HCT116 (cell line): ENCODE data around the gene MYADML2. TPM values are rescaled to one million over a fixed set of nuclear protein-coding genes. Genes with fewer than 3 reads are reported as not detected.
A peak's percentile ranks its signal among the peaks of the same experiment; 100 is the strongest.
"Not testable (repeated sequence)": the region's sequence is repeated elsewhere in the genome, so short reads cannot be mapped to it uniquely, and the experiment has no call there.

Source experiments
- ATAC-seq: fragments of 200-7000 bp; cut with Tn5 transposase; 2 replicates; pipeline ENCODE4 v1.9.1; 2020; ENCODE audit warnings: mild to moderate bottlenecking, moderate library complexity
- BruUV-seq: library from RNA; stranded (reverse); fragments of 400-500 nt; replicated peaks from 2 replicates; lab custom pipeline; 2021; lab: Mats Ljungman, UMichigan
- CTCF ChIA-PET: fragments of 300-600 bp; sonication (Branson Sonifier 250); formaldehyde crosslinking; loops from one replicate; lab custom pipeline; 2021; ENCODE audit warnings: antibody characterized with exemption; lab: Charles Lee
- POLR2A ChIA-PET: fragments of 300-600, 350-600 bp; sonication (Branson Sonifier 250); formaldehyde crosslinking; loops from one replicate; lab custom pipeline; 2021; ENCODE audit warnings: antibody characterized with exemption; lab: Charles Lee
- RAD21 ChIA-PET, 2 experiments: fragments of 300-600 bp; sonication (Branson Sonifier 250); formaldehyde crosslinking; loops; one replicate each; lab custom pipeline; 2023; ENCODE audit warnings: low total read pairs in 2 of 2; ENCODE audit not compliant: uncharacterized antibody in 2 of 2, unreplicated experiment in 2 of 2, low non-redundant PET in 1 of 2; lab: Charles Lee
- DNase-seq: peaks from one replicate; pipeline ENCODE4 v3.0.0-alpha.2; 2010; ENCODE audit warnings: low read depth, low spot score
- H2AFZ ChIP-seq: fragments of 200-600 bp; shearing (Covaris generic), sonication (generic); 2 replicates; pipeline ENCODE4 v1.6.1; 2017; ENCODE audit warnings: low read depth, mixed run types, mixed read lengths, antibody characterized with exemption, low read length; ENCODE audit not compliant: poor library complexity, severe bottlenecking
- H3K27ac ChIP-seq: 2 replicates; pipeline ENCODE4 v1.5.1; 2012; ENCODE audit warnings: low read depth, low read length
- H3K27me3 ChIP-seq: fragments of 200-600 bp; sonication (generic); 2 replicates; pipeline ENCODE4 v1.6.1; 2016; ENCODE audit warnings: mixed run types, low read length, mixed read lengths; ENCODE audit not compliant: insufficient read depth
- H3K36me3 ChIP-seq, 2 experiments: fragments of 200-500 bp in 1 of 2; fragments of 200-600 bp in 1 of 2; sonication (Bioruptor generic) in 1 of 2; sonication (generic) in 1 of 2; 2 replicates each; pipeline versions ENCODE4 v1.5.1 to v1.6.1; 2014 to 2016; ENCODE audit warnings: low read length in 2 of 2, inconsistent platforms in 1 of 2, mixed read lengths in 1 of 2, mixed run types in 1 of 2; ENCODE audit not compliant: insufficient read depth in 2 of 2, control insufficient read depth in 1 of 2
- H3K4me1 ChIP-seq, 2 experiments: fragments of 200-600 bp in 1 of 2; sonication (generic) in 1 of 2; 2 replicates each; pipeline versions ENCODE4 v1.5.1 to v1.6.1; 2012 to 2017; ENCODE audit warnings: low read length in 2 of 2, inconsistent platforms in 1 of 2, mild to moderate bottlenecking in 1 of 2, mixed read lengths in 1 of 2, mixed run types in 1 of 2, moderate library complexity in 1 of 2; ENCODE audit not compliant: insufficient read depth in 2 of 2, control insufficient read depth in 1 of 2
- H3K4me2 ChIP-seq: fragments of 200-600 bp; sonication (generic); 2 replicates; pipeline ENCODE4 v1.6.1; 2017; ENCODE audit warnings: mixed run types, low read length, mixed read lengths
- H3K4me3 ChIP-seq, 2 experiments: fragments of 200-600 bp in 1 of 2; sonication (generic) in 1 of 2; replicated peaks in 1 of 2; 2 replicates each; pipeline ENCODE4 v1.5.1; 2011 to 2016; ENCODE audit warnings: low read length in 2 of 2, control low read depth in 1 of 2, low read depth in 1 of 2, mild to moderate bottlenecking in 1 of 2, mixed read lengths in 1 of 2, mixed run types in 1 of 2
- H3K79me2 ChIP-seq: fragments of 200-600 bp; sonication (generic); 2 replicates; pipeline ENCODE4 v1.6.1; 2017; ENCODE audit warnings: mild to moderate bottlenecking, mixed run types, low read length, moderate library complexity, mixed read lengths; ENCODE audit not compliant: insufficient read depth
- H3K9ac ChIP-seq: fragments of 200-600 bp; sonication (generic); 2 replicates; pipeline ENCODE4 v1.6.1; 2016; ENCODE audit warnings: low read length, mixed read lengths
- H3K9me2 ChIP-seq: fragments of 200-600 bp; sonication (generic), shearing (Covaris generic); 2 replicates; pipeline ENCODE4 v1.6.1; 2017; ENCODE audit warnings: mixed run types, mild to moderate bottlenecking, moderate library complexity; ENCODE audit not compliant: insufficient read depth
- H3K9me3 ChIP-seq, 2 experiments: fragments of 200-500 bp in 1 of 2; fragments of 200-600 bp in 1 of 2; sonication (Bioruptor generic) in 1 of 2; sonication (generic) in 1 of 2; 2 replicates each; pipeline ENCODE4 v1.6.1; 2014 to 2017; ENCODE audit warnings: low read length in 2 of 2, mixed read lengths in 2 of 2, inconsistent platforms in 1 of 2, low read depth in 1 of 2, mild to moderate bottlenecking in 1 of 2, mixed run types in 1 of 2, moderate library complexity in 1 of 2; ENCODE audit not compliant: control insufficient read depth in 1 of 2, insufficient read depth in 1 of 2
- H4K20me1 ChIP-seq: fragments of 200-600 bp; sonication (generic), shearing (Covaris generic); 2 replicates; pipeline ENCODE4 v1.6.1; 2017; ENCODE audit warnings: mixed run types, mild to moderate bottlenecking, moderate library complexity; ENCODE audit not compliant: insufficient read depth
- CBX3 ChIP-seq: IDR thresholded peaks from 2 replicates; pipeline ENCODE4 v1.6.1; 2012; ENCODE audit warnings: low read depth
- FOSL1 ChIP-seq: IDR thresholded peaks from 2 replicates; pipeline ENCODE4 v1.6.1; 2012; ENCODE audit warnings: low read depth
- POLR2AphosphoS5 ChIP-seq: IDR thresholded peaks from 2 replicates; pipeline ENCODE4 v1.6.1; 2011; ENCODE audit warnings: mild to moderate bottlenecking, low read depth, low read length, moderate library complexity
- RAD21 ChIP-seq: IDR thresholded peaks from 2 replicates; pipeline ENCODE4 v1.6.1; 2012; ENCODE audit warnings: low read depth, mild to moderate bottlenecking
- ZFX ChIP-seq: fragments of 450-650 bp; IDR thresholded peaks from 2 replicates; pipeline ENCODE4 v1.6.1; 2017
- intact Hi-C: fragments of 100-400 bp; cut with micrococcal nuclease; formaldehyde crosslinking; loops from 2 replicates; pipeline ENCODE4 v1.10.0; 2022
- total RNA-seq: library from RNA; stranded (reverse); gene quantifications from one replicate; pipeline ENCODE4 v1.2.1, GENCODE V29; 2021; ENCODE audit not compliant: unreplicated experiment
- TF ChIP-seq, protein P1 (sequence below), 3 experiments: fragments of 200-600 bp in 1 of 3; sonication (generic) in 1 of 3; IDR thresholded peaks in 2 of 3; conservative IDR thresholded peaks in 1 of 3; 2 replicates each; pipeline ENCODE4 v1.5.1; 2012 to 2017; ENCODE audit warnings: low read depth in 2 of 3, low read length in 2 of 3, antibody characterized with exemption in 1 of 3, borderline replicate concordance in 1 of 3, control low read depth in 1 of 3, mild to moderate bottlenecking in 1 of 3, mixed read lengths in 1 of 3, mixed run types in 1 of 3, moderate library complexity in 1 of 3; ENCODE audit not compliant: insufficient read depth in 1 of 3
- TF ChIP-seq, protein P2 (sequence below): IDR thresholded peaks from 2 replicates; pipeline ENCODE4 v1.6.1; 2012; ENCODE audit warnings: low read depth
- TF ChIP-seq, protein P3 (sequence below): IDR thresholded peaks from 2 replicates; pipeline ENCODE4 v1.6.1; 2012
- TF ChIP-seq, protein P4 (sequence below): IDR thresholded peaks from 2 replicates; pipeline ENCODE4 v1.6.1; 2012
- TF ChIP-seq, protein P5 (sequence below): IDR thresholded peaks from 2 replicates; pipeline ENCODE4 v1.6.1; 2011; ENCODE audit warnings: mild to moderate bottlenecking, low read length, moderate library complexity; ENCODE audit not compliant: insufficient replicate concordance; ENCODE audit errors: extremely low read depth

MYADML2 gene
- total RNA-seq, 1 experiment from 2014 or later = not detected

DNA sequence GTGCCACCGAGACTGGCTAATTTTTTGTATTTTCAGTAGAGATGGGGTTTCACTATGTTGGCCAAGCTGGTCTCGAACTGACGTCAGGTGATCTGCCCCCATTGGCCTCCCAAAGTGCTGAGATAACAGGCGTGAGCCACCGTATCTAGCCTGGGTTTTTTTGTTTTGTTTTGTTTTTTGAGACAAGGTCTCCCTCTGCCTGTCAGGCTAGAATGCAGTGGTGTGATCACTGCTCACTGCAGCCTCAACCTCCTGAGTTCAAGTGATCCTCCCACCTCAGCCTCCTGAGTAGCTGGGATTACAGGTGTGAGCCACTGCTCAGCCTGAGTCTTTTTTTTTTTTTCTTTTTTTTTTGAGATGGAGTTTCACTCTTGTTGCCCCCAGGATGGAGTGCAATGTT lies 6.4 kb upstream of the MYADML2 start:
- H3K9ac ChIP-seq, H3K9me3 ChIP-seq, BruUV-seq, H3K79me2 ChIP-seq, H3K4me2 ChIP-seq, intact Hi-C loops, H3K36me3 ChIP-seq, DNase-seq, H3K9me2 ChIP-seq, H3K4me3 ChIP-seq, H3K4me1 ChIP-seq, H3K27me3 ChIP-seq, H3K27ac ChIP-seq, H4K20me1 ChIP-seq, H2AFZ ChIP-seq: not testable (repeated sequence)
- POLR2A ChIA-PET = interaction anchor here (2.6 to 2.9 kb wide), 2 partner anchors 10 to 69 kb away, joined by 6 to 8 read pairs; partner anchors contain the start of genes CENPX and LRRC45
- RAD21 ChIA-PET = interaction anchor here in 1 of 2 experiments (0.8 kb wide), 1 partner anchor 27 kb away, joined by 4 read pairs; no protein-coding TSS in a partner anchor
- CTCF ChIA-PET = interaction anchor here (3.5 kb wide), 1 partner anchor 68 kb away, joined by 22 read pairs; the partner anchor contains the start of genes CENPX and LRRC45
- TF ChIP-seq, protein P1, sequence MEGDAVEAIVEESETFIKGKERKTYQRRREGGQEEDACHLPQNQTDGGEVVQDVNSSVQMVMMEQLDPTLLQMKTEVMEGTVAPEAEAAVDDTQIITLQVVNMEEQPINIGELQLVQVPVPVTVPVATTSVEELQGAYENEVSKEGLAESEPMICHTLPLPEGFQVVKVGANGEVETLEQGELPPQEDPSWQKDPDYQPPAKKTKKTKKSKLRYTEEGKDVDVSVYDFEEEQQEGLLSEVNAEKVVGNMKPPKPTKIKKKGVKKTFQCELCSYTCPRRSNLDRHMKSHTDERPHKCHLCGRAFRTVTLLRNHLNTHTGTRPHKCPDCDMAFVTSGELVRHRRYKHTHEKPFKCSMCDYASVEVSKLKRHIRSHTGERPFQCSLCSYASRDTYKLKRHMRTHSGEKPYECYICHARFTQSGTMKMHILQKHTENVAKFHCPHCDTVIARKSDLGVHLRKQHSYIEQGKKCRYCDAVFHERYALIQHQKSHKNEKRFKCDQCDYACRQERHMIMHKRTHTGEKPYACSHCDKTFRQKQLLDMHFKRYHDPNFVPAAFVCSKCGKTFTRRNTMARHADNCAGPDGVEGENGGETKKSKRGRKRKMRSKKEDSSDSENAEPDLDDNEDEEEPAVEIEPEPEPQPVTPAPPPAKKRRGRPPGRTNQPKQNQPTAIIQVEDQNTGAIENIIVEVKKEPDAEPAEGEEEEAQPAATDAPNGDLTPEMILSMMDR (IDR thresholded peaks at IDR 0.05 in 2 of 3, conservative IDR thresholded peaks at IDR 0.05 in 1 of 3; ENCODE audit: borderline replicate concordance in 1 of 3, insufficient read depth in 1 of 3, low read depth in 2 of 3, low read length in 2 of 3) = peak in 2 of 3 experiments; percentile 20 to 31; a peak in 2 of 6 replicates
- peak; percentile 62 for TF ChIP-seq RAD21
- ATAC-seq = peak; percentile 57

DNA sequence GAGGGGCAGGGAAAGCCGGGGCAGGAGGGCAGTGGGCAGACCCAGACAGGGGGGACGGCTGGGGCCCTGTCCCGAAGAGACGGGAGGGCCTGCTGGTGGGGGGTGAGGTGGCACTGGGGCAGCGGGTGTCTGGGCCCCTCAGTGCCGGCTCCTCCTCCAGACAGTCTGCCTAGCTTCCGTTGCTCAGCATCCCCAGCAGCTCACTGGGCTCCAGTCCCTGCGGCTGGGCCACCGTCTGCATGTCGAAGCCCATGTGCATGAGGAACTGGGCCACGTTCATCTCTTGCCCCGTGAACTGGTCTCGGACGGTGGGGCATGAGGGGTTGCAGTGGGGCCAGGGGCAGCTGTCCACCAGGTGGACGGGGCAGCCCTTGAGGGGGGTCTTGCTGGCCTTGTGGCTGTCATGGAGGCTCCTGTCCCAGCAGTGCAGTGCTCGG lies 5.8 kb upstream of the MYADML2 start:
- Histone ChIP-seq H3K79me2 (no peaks in the 10 kb centered on the region), H2AFZ (no peak overlapping the region), H3K4me2 (no peak overlapping the region), H3K36me3 (no peaks in the 10 kb centered on the region), H3K9ac (no peak overlapping the region), H3K27me3 (no peaks in the 10 kb centered on the region), H4K20me1 (no peaks in the 10 kb centered on the region), H3K27ac (no peak overlapping the region), H3K4me1 (peaks cover 0 to 5% of the 10 kb centered on the region in 2 experiments; a peak in 1 of 4 replicates), H3K9me3 (no peaks in the 10 kb centered on the region), H3K9me2 (no peaks in the 10 kb centered on the region), H3K4me3 (no peak overlapping the region)
- ATAC-seq (no peak), DNase-seq (no peak)
- ChIA-PET CTCF (interaction anchor here (3.5 kb wide), 1 partner anchor 69 kb away, joined by 22 read pairs; the partner anchor contains the start of genes CENPX and LRRC45), RAD21 (no interaction called here), POLR2A (interaction anchor here (0.9 to 2.6 kb wide), 2 partner anchors 70 to 92 kb away, joined by 4 to 6 read pairs; partner anchors contain the start of genes CENPX and LRRC45)
- intact Hi-C loops = no loop called here
- BruUV-seq = no TSS peak
- no peak for TF ChIP-seq POLR2AphosphoS5
- TF ChIP-seq CBX3 = no peak
- TF ChIP-seq, protein P2, sequence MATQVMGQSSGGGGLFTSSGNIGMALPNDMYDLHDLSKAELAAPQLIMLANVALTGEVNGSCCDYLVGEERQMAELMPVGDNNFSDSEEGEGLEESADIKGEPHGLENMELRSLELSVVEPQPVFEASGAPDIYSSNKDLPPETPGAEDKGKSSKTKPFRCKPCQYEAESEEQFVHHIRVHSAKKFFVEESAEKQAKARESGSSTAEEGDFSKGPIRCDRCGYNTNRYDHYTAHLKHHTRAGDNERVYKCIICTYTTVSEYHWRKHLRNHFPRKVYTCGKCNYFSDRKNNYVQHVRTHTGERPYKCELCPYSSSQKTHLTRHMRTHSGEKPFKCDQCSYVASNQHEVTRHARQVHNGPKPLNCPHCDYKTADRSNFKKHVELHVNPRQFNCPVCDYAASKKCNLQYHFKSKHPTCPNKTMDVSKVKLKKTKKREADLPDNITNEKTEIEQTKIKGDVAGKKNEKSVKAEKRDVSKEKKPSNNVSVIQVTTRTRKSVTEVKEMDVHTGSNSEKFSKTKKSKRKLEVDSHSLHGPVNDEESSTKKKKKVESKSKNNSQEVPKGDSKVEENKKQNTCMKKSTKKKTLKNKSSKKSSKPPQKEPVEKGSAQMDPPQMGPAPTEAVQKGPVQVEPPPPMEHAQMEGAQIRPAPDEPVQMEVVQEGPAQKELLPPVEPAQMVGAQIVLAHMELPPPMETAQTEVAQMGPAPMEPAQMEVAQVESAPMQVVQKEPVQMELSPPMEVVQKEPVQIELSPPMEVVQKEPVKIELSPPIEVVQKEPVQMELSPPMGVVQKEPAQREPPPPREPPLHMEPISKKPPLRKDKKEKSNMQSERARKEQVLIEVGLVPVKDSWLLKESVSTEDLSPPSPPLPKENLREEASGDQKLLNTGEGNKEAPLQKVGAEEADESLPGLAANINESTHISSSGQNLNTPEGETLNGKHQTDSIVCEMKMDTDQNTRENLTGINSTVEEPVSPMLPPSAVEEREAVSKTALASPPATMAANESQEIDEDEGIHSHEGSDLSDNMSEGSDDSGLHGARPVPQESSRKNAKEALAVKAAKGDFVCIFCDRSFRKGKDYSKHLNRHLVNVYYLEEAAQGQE = no peak
- TF ChIP-seq, protein P3, sequence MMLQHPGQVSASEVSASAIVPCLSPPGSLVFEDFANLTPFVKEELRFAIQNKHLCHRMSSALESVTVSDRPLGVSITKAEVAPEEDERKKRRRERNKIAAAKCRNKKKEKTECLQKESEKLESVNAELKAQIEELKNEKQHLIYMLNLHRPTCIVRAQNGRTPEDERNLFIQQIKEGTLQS = no peak
- TF ChIP-seq FOSL1 = no peak
- TF ChIP-seq ZFX = no peak
- TF ChIP-seq, protein P4, sequence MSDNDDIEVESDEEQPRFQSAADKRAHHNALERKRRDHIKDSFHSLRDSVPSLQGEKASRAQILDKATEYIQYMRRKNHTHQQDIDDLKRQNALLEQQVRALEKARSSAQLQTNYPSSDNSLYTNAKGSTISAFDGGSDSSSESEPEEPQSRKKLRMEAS = no peak
- TF ChIP-seq, protein P5, sequence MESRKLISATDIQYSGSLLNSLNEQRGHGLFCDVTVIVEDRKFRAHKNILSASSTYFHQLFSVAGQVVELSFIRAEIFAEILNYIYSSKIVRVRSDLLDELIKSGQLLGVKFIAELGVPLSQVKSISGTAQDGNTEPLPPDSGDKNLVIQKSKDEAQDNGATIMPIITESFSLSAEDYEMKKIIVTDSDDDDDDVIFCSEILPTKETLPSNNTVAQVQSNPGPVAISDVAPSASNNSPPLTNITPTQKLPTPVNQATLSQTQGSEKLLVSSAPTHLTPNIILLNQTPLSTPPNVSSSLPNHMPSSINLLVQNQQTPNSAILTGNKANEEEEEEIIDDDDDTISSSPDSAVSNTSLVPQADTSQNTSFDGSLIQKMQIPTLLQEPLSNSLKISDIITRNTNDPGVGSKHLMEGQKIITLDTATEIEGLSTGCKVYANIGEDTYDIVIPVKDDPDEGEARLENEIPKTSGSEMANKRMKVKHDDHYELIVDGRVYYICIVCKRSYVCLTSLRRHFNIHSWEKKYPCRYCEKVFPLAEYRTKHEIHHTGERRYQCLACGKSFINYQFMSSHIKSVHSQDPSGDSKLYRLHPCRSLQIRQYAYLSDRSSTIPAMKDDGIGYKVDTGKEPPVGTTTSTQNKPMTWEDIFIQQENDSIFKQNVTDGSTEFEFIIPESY = no peak
